ENCODE measurements around the gene PELI1. TPM values are rescaled to one million over a fixed set of nuclear protein-coding genes. Genes with fewer than 3 reads are reported as not detected.

The PELI1 gene
- total and polyA plus RNA-seq, 2 of the 8 experiments (the other 6 are each of a cell fraction or from before 2014, with no cell fraction given) = 21.8 to 57.1 TPM

- POLR2A ChIA-PET (ENCODE audit: partially characterized antibody) = interaction anchor here (0.6 to 1.1 kb wide), 4 partner anchors 11 to 81 kb away, joined by 3 to 4 read pairs (median 3); no protein-coding TSS in a partner anchor
These were observed 38.4 kb downstream of the PELI1 start for GRCh38 chr2:64105670-64106461.

More at GRCh38 chr2:64105670-64106461, 38.4 kb downstream of the PELI1 start:
- H4K5ac ChIP-seq (ENCODE audit: insufficient read length, low read depth, low read length) = no peak overlapping the region
- 85% methylated on average over 5 of the region's 5 CpGs; no CpG with 5 or more reads in 1 of the 2 experiments for WGBS, 2 experiments (ENCODE audit: extremely low coverage in 1 of 2, insufficient coverage in 1 of 2, insufficient read length in 1 of 2, insufficient replicate concordance in 2 of 2, low coverage in 1 of 2, low lambda C conversion rate in 2 of 2, missing lambda C conversion rate in 1 of 2)
- no peak overlapping the region for H4K91ac ChIP-seq (replicated peaks; ENCODE audit: insufficient read length, low read length)
- DNase-seq (ENCODE audit: low read depth in 1 of 2, low spot score in 2 of 2) (no peak), FAIRE-seq (no peak)
- H3K4me3 ChIP-seq (ENCODE audit: extremely low read depth in 1 of 4, insufficient read depth in 2 of 4, low read depth in 3 of 4, low read length in 4 of 4) = no peak overlapping the region
- no peak overlapping the region for H3K9ac ChIP-seq (replicated peaks in 1 of 4; ENCODE audit: extremely low read depth in 1 of 4, low read depth in 3 of 4, low read length in 3 of 4)
- no peak overlapping the region for H2BK15ac ChIP-seq (ENCODE audit: low read length)
- H2BK120ac ChIP-seq (replicated peaks; ENCODE audit: low read depth, low read length) = no peak overlapping the region
- H3K18ac ChIP-seq (ENCODE audit: extremely low read depth, low read length) = no peak overlapping the region
- TF ChIP-seq SUZ12 (IDR thresholded peaks at IDR 0.05; ENCODE audit: low read length) (no peak), RAD21 (IDR thresholded peaks at IDR 0.05 in 1 of 2, conservative IDR thresholded peaks at IDR 0.05 in 1 of 2; ENCODE audit: low read depth in 2 of 2, low read length in 2 of 2) (no peak), YY1 (IDR thresholded peaks at IDR 0.05; ENCODE audit: low read depth, low read length) (no peak), SAP30 (IDR thresholded peaks at IDR 0.05; ENCODE audit: insufficient read depth, insufficient replicate concordance, low read length) (no peak), SP4 (IDR thresholded peaks at IDR 0.05; ENCODE audit: low read length) (no peak), EZH2 (IDR thresholded peaks at IDR 0.05; ENCODE audit: low read depth, low read length, severe bottlenecking) (no peak), SRF (IDR thresholded peaks at IDR 0.05; ENCODE audit: low read depth, low read length) (no peak), SIN3A (conservative IDR thresholded peaks at IDR 0.05 in 1 of 2, IDR thresholded peaks at IDR 0.05 in 1 of 2; ENCODE audit: low read depth in 1 of 2, low read length in 2 of 2) (no peak), KDM1A (IDR thresholded peaks at IDR 0.05; ENCODE audit: borderline replicate concordance, low read length) (no peak), HDAC6 (IDR thresholded peaks at IDR 0.05; ENCODE audit: low read depth, low read length) (no peak), PHF8 (conservative IDR thresholded peaks at IDR 0.05; ENCODE audit: low read depth, low read length) (no peak)
- H3K36me3 ChIP-seq (ENCODE audit: control insufficient read depth in 2 of 4, insufficient read depth in 4 of 4, low read length in 3 of 4) = peaks cover 3 to 40% (median 21%) of the 10 kb centered on the region in 4 experiments; a peak in 7 of 8 replicates
- H3K9me3 ChIP-seq (ENCODE audit: insufficient read depth in 2 of 2, low read depth in 1 of 2, low read length in 1 of 2) = no peaks in the 10 kb centered on the region
- H2AFZ ChIP-seq (ENCODE audit: low read length) = no peak overlapping the region
- no peak overlapping the region for H3K14ac ChIP-seq (ENCODE audit: insufficient read length)
- peaks cover 0 to 32% of the 10 kb centered on the region in 2 experiments; a peak in 3 of 4 replicates for H3K79me2 ChIP-seq (ENCODE audit: control insufficient read depth in 1 of 2, insufficient read depth in 2 of 2, low read length in 2 of 2)
- H2BK5ac ChIP-seq (ENCODE audit: low read depth, low read length) = no peak overlapping the region
- no peaks in the 10 kb centered on the region for H3K23me2 ChIP-seq (ENCODE audit: low read depth, low read length)
- H2BK20ac ChIP-seq (ENCODE audit: low read length) = no peak overlapping the region
- H2BK12ac ChIP-seq (ENCODE audit: low read depth, low read length) = no peak overlapping the region
- H3K23ac ChIP-seq (ENCODE audit: insufficient read length) = no peak overlapping the region
- H3K4me1 ChIP-seq (replicated peaks in 1 of 4; ENCODE audit: control insufficient read depth in 3 of 4, insufficient read depth in 4 of 4, low read length in 3 of 4) = no peaks in the 10 kb centered on the region
- H3K4ac ChIP-seq (replicated peaks; ENCODE audit: insufficient read length, low read depth, low read length) = no peak overlapping the region
- H4K8ac ChIP-seq (ENCODE audit: extremely low read depth, insufficient read depth, low read length) = no peak overlapping the region
- CTCF ChIA-PET (ENCODE audit: partially characterized antibody) = interaction anchor here (0.5 to 1.4 kb wide), 5 partner anchors 10 to 226 kb away, joined by 3 to 5 read pairs (median 3); no protein-coding TSS in a partner anchor
- no peak overlapping the region for H3K4me2 ChIP-seq (ENCODE audit: insufficient read depth in 1 of 2, low read depth in 2 of 2, low read length in 2 of 2)
- H3K56ac ChIP-seq (replicated peaks; ENCODE audit: insufficient read length, low read depth, low read length) = no peak overlapping the region
- H2AK5ac ChIP-seq (ENCODE audit: low read depth, low read length) = no peak overlapping the region
- H3K27ac ChIP-seq (ENCODE audit: low read depth, low read length) = no peak overlapping the region
- peaks cover 2 to 3% of the 10 kb centered on the region in 2 experiments for H4K20me1 ChIP-seq (replicated peaks in 1 of 2; ENCODE audit: control insufficient read depth in 1 of 2, insufficient read depth in 2 of 2, low read length in 2 of 2)
- H3K79me1 ChIP-seq (ENCODE audit: low read depth, low read length) = peaks cover 5% of the 10 kb centered on the region; the same call in 1 of the 2 replicates
- no peaks in the 10 kb centered on the region for H3K27me3 ChIP-seq (replicated peaks in 1 of 4; ENCODE audit: control insufficient read depth in 3 of 4, extremely low read depth in 1 of 4, insufficient read depth in 3 of 4, low read length in 3 of 4)
